Motor neuron (in vitro differentiated cells): Measurements from ENCODE around the gene CLIP4. TPM values are rescaled to one million over a fixed set of nuclear protein-coding genes. Genes with fewer than 3 reads are reported as not detected.
A peak's percentile ranks its signal among the peaks of the same experiment; 100 is the strongest.

Experiments
- ATAC-seq, 8 experiments: fragments of 200-7000 bp; cut with Tn5 transposase; replicated peaks in 6 of 8; 2 replicates each; pipeline ENCODE4 v1.8.0; 2021; ENCODE audit warnings: mild to moderate bottlenecking in 8 of 8, moderate library complexity in 8 of 8
- H3K27ac ChIP-seq, 2 donors: fragments of 250-450 bp; sonication (Bioruptor Pico); 2 replicates each; pipeline ENCODE4 v1.9.0; 2021; ENCODE audit warnings: antibody characterized with exemption in 2 of 2, mild to moderate bottlenecking in 2 of 2, moderate library complexity in 1 of 2
- H3K4me1 ChIP-seq, 2 donors: fragments of 250-450 bp; sonication (Bioruptor Pico); replicated peaks in 1 of 2; 2 replicates each; pipeline ENCODE4 v1.6.1; 2021; ENCODE audit warnings: antibody characterized with exemption in 2 of 2, mild to moderate bottlenecking in 2 of 2, moderate library complexity in 1 of 2
- H3K4me3 ChIP-seq, 5 donors: fragments of 250-450 bp; sonication (Bioruptor Pico); 2 replicates each; pipeline ENCODE4 v1.9.0; 2021; ENCODE audit warnings: antibody characterized with exemption in 5 of 5, mild to moderate bottlenecking in 5 of 5, moderate library complexity in 4 of 5
- WGBS, 10 experiments: fragments of 450-650 bp; shearing (Covaris generic); methylation state at CpG; one replicate each; pipeline ENCODE4 v1.0.0; 2022; 5-methylcytosine and 5-hydroxymethylcytosine counted together
- in situ Hi-C, 9 experiments: fragments of 400-800 bp; cut with MboI; loops; one replicate each; pipeline ENCODE4 v1.15.0; 2021; ENCODE audit warnings: low sequenced_read_pairs in 9 of 9, low pct_unique_long_range_greater_than_20kb in 2 of 9; ENCODE audit not compliant: unreplicated experiment in 9 of 9
- total RNA-seq, 8 experiments: library from RNA; unstranded; fragments of 300-600 nt; gene quantifications; 2 replicates each; pipeline versions ENCODE4 v1.2.3 to v1.2.4, GENCODE V29; 2022

The CLIP4 gene
- total RNA-seq, 8 experiments from 2014 or later, result 5.4 to 63.1 (median 19.1) TPM

GRCh38 chr2:29157131-29157530 lies 41.9 kb downstream of the CLIP4 start:
- Histone ChIP-seq H3K4me1 (no peaks in the 10 kb centered on the region), H3K27ac (no peak overlapping the region), H3K4me3 (no peak overlapping the region)
- in situ Hi-C loops, result no loop called here
- WGBS, 10 experiments, result 46 to 100% (median 59%) methylated on average over 2 to 4 of the region's 4 CpGs
- no peak for ATAC-seq

- no peaks in the 10 kb centered on the region for H3K4me1 ChIP-seq
- ATAC-seq, result no peak
- 11 to 100% (median 52%) methylated on average over 1 of the region's 1 CpG; no CpG with 5 or more reads in 6 of the 10 experiments for WGBS, 10 experiments
- in situ Hi-C loops, result no loop called here
- no peak overlapping the region for H3K4me3 ChIP-seq
- H3K27ac ChIP-seq, result no peak overlapping the region
Measured at GRCh38 chr2:29159125-29159524, 43.9 kb downstream of the CLIP4 start.

- no peak for ATAC-seq
- Histone ChIP-seq H3K4me1 (no peaks in the 10 kb centered on the region), H3K27ac (no peak overlapping the region), H3K4me3 (no peak overlapping the region)
- in situ Hi-C loops, result no loop called here
- 78 to 100% (median 89%) methylated on average over 1 to 5 of the region's 5 CpGs; no CpG with 5 or more reads in 2 of the 10 experiments for WGBS, 10 experiments
Measured at GRCh38 chr2:29160184-29160583, 45.0 kb downstream of the CLIP4 start.

GRCh38 chr2:29162204-29162928 lies 47.2 kb downstream of the CLIP4 start:
- WGBS, 10 experiments, result 86 to 100% (median 100%) methylated on average over 1 of the region's 1 CpG; no CpG with 5 or more reads in 2 of the 10 experiments
- no peaks in the 10 kb centered on the region for H3K4me1 ChIP-seq
- no peak for ATAC-seq
- in situ Hi-C loops, result no loop called here
- no peak overlapping the region for H3K27ac ChIP-seq
- no peak overlapping the region for H3K4me3 ChIP-seq

- in situ Hi-C loops, result no loop called here
- Histone ChIP-seq H3K27ac (no peak overlapping the region), H3K4me3 (no peak overlapping the region), H3K4me1 (no peaks in the 10 kb centered on the region)
- 57 to 100% (median 89%) methylated on average over 2 to 5 of the region's 5 CpGs; no CpG with 5 or more reads in 1 of the 10 experiments for WGBS, 10 experiments
- peak in 1 of 8 experiments; percentile 24 for ATAC-seq
Measured at GRCh38 chr2:29164091-29164846, 49.1 kb downstream of the CLIP4 start.

GRCh38 chr2:29165362-29166241 lies 50.4 kb downstream of the CLIP4 start:
- 0 to 82% (median 60%) methylated on average over 2 to 8 of the region's 8 CpGs for WGBS, 10 experiments
- Histone ChIP-seq H3K27ac (no peak overlapping the region), H3K4me3 (no peak overlapping the region), H3K4me1 (no peaks in the 10 kb centered on the region)
- in situ Hi-C loops, result no loop called here
- peak in 5 of 8 experiments; percentile 12 to 91 (median 88) for ATAC-seq

GRCh38 chr2:29166242-29167039 lies 51.2 kb downstream of the CLIP4 start:
- WGBS, 10 experiments, result 20 to 100% (median 63%) methylated on average over 1 of the region's 1 CpG; no CpG with 5 or more reads in 2 of the 10 experiments
- in situ Hi-C loops, result no loop called here
- Histone ChIP-seq H3K4me1 (no peaks in the 10 kb centered on the region), H3K27ac (no peak overlapping the region), H3K4me3 (no peak overlapping the region)
- peak in 2 of 8 experiments; percentile 17 to 36 for ATAC-seq

- 8 to 83% (median 40%) methylated on average over 1 to 2 of the region's 2 CpGs; no CpG with 5 or more reads in 6 of the 10 experiments for WGBS, 10 experiments
- H3K27ac ChIP-seq, result no peak overlapping the region
- peak in 1 of 8 experiments; percentile 26 for ATAC-seq
- H3K4me1 ChIP-seq, result no peaks in the 10 kb centered on the region
- H3K4me3 ChIP-seq, result no peak overlapping the region
- in situ Hi-C loops, result loop anchor here in 3 of 9 experiments (25.0 kb wide), 1 partner anchor 213 kb away; no protein-coding TSS in a partner anchor
Measured at GRCh38 chr2:29174937-29175336, 59.7 kb downstream of the CLIP4 start.

- Histone ChIP-seq H3K27ac (no peak overlapping the region), H3K4me3 (no peak overlapping the region), H3K4me1 (no peaks in the 10 kb centered on the region)
- WGBS, 10 experiments, result 80 to 100% (median 93%) methylated on average over 1 to 3 of the region's 3 CpGs; no CpG with 5 or more reads in 3 of the 10 experiments
- no peak for ATAC-seq
- in situ Hi-C loops, result loop anchor here in 3 of 9 experiments (25.0 kb wide), 1 partner anchor 213 kb away; no protein-coding TSS in a partner anchor
Measured at GRCh38 chr2:29175338-29175737, 60.1 kb downstream of the CLIP4 start.

- no peaks in the 10 kb centered on the region for H3K4me1 ChIP-seq
- H3K27ac ChIP-seq, result no peak overlapping the region
- H3K4me3 ChIP-seq, result no peak overlapping the region
- ATAC-seq, result no peak
- 80 to 100% (median 86%) methylated on average over 1 of the region's 1 CpG; no CpG with 5 or more reads in 7 of the 10 experiments for WGBS, 10 experiments
- in situ Hi-C loops, result loop anchor here in 3 of 9 experiments (25.0 kb wide), 1 partner anchor 220 kb away; no protein-coding TSS in a partner anchor
Measured at GRCh38 chr2:29182334-29182733, 67.1 kb downstream of the CLIP4 start.

GRCh38 chr2:29182920-29183319 lies 67.7 kb downstream of the CLIP4 start:
- in situ Hi-C loops, result loop anchor here in 3 of 9 experiments (25.0 kb wide), 1 partner anchor 221 kb away; no protein-coding TSS in a partner anchor
- Histone ChIP-seq H3K4me1 (no peaks in the 10 kb centered on the region), H3K4me3 (no peak overlapping the region), H3K27ac (no peak overlapping the region)
- ATAC-seq, result no peak

- H3K4me3 ChIP-seq, result no peak overlapping the region
- in situ Hi-C loops, result loop anchor here in 3 of 9 experiments (25.0 kb wide), 1 partner anchor 222 kb away; no protein-coding TSS in a partner anchor
- no peak overlapping the region for H3K27ac ChIP-seq
- H3K4me1 ChIP-seq, result no peaks in the 10 kb centered on the region
- WGBS, 10 experiments, result 20 to 100% (median 89%) methylated on average over 1 to 4 of the region's 6 CpGs; no CpG with 5 or more reads in 2 of the 10 experiments
- ATAC-seq, result no peak
Measured at GRCh38 chr2:29184531-29184930, 69.3 kb downstream of the CLIP4 start.
